IPS DF 4.7 (cell line): ENCODE results near the gene ARHGDIA.
"Not testable (repeated sequence)": the region's sequence is repeated elsewhere in the genome, so short reads cannot be mapped to it uniquely, and the experiment has no call there.

Source experiments
- DNase-seq: peaks from one replicate; pipeline ENCODE4 v3.0.0-alpha.2; 2013; ENCODE audit warnings: low spot score; ENCODE audit errors: extremely low read depth

The ARHGDIA gene

DNA sequence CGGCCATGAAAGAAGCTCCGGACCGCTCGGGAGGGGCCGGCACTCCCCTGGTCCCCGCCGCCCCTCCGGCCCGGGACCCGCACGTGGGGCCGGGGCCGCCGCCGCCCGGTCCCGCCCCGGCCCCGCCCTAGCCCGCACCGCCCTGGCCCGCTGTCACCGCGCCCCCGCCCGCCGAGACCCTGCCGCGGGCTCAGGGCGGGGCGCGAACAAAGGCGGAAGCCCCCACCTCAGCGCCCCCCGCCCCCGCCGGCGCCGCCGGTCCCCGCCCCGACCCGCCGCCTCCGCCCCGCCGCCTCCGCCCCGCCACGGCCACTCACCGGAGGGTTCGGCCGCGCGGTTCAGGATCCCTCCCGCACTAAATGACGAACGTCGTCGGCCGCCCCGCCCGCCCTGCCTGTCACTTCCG, at the start of gene ARHGDIA:
Gene ARHGDIA, minus strand, starts transcription at position 357 of the 406 bp plus-strand sequence. CDS start 1,407 bp downstream, outside the sequence.
- no peak for DNase-seq

DNA sequence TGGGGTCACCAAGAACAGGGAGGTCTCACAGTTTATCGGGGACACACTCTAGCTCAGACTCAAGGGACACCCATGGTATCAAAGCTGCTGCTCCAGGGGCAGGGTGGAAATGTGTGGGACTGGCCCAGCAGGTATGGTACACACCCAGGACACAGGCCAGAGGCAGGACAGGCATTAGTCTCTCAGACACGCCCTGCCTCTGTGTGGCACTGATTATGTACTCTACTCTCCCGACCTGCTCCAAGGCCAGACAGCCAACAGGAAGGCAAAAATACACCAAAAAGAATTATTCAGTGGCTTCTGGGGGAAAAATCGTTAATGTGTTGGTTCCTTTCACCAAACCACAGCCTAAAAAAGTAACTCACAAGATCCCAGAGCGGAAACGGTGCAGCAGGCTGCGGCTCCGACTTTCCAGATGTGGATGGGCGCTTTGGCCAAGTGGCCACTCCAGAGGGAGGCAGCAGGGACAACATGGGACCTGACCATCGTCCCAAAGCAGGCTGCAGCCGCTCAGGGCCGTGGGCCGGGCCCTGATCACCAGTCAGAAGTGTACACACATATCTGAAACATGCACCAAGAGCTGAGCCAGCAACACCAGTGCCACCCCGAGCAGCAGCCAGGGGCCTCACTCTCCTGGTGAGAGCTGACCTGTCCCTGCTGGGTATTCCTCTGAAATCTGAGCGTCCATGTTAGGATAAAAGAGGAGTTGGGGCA, 47.9 kb upstream of the ARHGDIA start:
- no peak for DNase-seq

DNA sequence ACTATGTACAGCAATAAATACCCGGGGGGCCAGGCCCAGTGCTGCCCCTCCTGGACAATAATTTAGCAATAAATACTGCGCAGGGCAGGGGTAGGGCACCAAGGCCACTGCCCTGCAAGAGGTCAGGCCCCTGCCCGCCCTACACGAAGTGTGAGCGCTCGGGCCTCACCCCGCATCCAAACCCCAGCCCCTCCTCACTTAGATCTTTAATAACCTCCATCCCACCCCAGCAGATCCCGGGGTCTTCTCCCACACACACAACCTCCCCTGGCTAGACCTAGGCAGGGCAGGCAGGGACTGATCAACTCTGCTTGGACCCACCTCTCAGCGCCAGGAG, 47.2 kb upstream of the ARHGDIA start:
- DNase-seq: not testable (repeated sequence)

DNA sequence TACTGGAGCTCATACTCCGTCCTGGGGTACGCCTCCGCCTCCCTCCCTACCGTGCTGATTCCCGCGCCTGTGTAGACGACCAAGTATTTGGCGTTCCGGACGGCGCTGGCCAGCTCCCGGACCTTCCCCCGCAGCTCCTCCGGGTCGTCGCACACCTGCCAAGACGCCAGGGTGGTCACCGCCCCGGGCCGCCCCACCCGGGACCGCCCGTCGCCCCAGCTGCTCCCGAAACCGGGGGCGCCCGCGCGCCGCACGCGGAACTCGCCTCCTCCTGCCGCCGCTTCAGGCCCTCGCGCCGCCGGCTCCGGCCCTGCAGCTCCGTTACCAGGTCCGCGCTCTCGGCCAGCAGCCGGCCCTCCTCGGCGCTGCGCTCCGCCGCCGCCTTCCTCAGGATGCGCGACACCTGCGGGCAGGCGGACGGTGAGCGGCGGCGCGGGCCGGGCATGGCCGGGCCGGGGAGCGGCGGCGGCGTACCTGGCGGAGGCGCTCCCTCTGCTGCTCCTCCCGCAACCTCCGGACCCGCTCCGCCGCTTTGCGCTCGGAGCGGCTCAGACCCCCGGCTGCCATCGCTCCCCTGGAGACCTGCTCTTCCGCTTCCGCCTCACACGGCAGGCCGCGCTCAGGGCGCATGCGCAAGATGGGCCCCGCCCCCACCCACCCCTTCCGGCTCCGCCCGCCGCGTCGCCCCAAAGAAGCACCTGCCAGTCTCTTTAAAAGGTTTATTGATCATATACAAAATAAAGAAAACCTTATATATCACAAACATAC, 46.6 kb upstream of the ARHGDIA start, which contains the start of gene SIRT7:
Gene SIRT7, minus strand, starts transcription at position 612 of the 768 bp plus-strand sequence. Its CDS starts 45 bp downstream, at position 567.
- no peak for DNase-seq

DNA sequence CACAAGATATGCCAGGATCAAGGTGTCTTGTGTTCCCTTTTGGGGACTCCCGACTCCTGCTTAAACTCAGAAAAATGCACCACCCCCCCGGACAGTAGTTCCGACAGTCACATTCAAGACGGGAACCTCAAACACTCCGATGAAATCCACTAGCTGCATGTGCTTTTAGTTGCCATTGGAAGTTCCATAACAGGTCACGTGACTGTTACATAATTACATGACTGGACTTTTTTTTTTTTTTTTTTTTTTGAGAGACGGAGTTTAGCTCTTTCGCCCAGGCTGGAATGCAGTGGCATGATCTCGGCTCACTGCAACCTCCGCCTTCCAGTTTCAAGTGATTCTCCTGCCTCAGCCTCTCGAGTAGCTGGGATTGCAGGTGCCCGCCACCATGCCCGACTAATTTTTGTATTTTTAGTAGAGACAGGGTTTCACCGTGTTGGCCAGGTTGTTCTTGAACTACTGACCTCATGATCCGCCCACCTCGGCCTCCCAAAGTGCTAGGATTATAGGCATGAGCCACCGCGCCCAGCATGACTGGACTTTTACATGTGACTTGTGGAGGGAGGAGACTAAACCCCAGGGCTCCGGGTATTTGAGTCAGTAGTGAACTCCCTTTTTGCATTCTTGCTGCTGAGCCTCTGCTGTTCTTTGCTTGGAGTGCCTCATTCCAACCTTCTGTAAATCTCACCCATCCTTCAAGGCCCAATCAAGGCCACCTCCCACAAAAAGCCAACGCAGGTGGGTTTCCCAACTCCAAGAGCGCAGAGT, 45.3 kb upstream of the ARHGDIA start:
- DNase-seq: no peak

DNA sequence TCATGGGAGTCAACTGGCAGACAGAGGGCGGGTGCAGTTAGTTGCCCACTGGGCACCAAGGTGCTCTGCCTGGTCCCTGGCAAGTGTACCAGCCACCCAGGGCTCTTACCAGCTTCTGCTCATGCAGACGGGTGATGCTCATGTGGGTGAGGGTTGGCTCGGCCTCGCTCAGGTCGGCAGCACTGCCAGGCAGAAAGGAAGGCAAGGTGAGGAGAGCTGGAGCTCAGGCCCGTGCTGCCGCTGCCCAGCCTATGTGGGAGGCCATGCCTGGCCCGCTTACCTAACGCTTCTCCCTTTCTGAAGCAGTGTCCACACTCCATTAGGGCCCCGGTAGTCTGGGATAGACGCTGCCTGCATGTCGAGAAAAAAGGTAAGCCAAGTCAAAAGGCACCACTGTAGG, 44.2 kb upstream of the ARHGDIA start:
- no peak for DNase-seq

DNA sequence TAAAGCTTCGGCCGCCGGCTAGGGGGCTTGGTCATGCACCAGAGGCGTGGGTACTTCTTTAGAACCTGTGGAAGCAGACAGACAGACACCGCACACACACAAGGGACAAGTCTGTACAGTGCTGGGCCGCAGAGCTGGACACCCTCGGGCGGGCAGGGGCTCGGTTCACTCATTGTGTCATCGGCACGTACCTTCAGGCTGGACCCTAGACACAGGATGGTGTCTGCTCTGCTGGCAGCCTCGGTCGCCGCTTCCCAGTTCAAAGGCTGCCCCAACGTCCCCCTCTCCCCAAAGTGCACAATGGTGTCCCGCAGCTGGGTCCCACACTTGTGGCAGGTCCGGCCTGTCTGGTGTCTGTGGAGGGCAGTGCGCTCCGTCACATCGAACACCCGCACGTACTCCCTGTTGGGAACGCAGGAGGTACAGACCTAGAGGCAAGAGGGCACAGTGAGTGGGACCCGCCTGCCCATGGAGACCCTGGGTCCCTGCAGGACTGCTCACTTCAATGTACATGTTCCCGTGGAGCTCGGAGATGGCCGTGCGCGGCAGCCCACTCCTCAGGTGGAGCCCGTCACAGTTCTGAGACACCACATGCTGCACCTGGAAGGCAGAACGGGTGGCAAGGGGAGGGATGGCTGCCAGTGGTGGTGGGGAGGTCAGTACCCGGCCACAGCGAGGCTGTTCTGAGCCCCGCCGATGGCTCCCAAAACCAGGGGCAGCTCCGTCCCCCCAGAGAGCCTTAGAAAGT, 43.1 kb upstream of the ARHGDIA start:
- no peak for DNase-seq

DNA sequence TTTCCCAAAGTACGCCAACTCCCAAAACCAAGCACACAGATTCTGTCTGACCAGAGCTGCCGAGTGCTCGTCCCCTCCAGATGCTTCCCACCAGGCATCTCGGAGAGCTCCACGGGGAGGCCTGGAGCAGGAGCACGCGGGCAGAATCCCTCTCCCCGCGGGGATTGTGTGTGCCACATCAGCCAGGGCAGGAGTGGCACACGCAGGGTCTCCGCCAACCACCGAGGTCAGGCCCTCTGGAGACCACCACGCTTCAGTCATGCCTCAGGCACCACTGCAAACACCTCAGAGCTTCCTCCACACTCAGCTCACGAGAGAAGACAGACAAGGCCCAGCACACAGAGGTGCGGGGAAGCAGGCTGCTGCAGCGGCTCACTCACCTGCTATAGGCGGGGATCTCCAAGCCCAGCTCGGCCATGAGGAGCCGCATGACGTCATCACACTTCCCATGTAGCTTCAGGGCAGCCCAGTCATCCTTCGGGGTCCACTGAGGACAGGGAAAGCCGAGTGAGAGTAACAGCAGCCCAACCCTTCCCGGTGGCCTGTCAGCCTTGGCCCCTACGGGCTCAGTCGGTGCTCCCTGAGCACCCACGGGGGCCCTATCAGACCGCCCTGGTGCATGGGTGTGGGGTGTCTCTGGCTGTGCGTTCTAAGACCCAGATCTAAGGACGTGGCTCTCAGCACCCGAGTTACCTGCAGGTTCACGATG, 42.4 kb upstream of the ARHGDIA start:
- no peak for DNase-seq

DNA sequence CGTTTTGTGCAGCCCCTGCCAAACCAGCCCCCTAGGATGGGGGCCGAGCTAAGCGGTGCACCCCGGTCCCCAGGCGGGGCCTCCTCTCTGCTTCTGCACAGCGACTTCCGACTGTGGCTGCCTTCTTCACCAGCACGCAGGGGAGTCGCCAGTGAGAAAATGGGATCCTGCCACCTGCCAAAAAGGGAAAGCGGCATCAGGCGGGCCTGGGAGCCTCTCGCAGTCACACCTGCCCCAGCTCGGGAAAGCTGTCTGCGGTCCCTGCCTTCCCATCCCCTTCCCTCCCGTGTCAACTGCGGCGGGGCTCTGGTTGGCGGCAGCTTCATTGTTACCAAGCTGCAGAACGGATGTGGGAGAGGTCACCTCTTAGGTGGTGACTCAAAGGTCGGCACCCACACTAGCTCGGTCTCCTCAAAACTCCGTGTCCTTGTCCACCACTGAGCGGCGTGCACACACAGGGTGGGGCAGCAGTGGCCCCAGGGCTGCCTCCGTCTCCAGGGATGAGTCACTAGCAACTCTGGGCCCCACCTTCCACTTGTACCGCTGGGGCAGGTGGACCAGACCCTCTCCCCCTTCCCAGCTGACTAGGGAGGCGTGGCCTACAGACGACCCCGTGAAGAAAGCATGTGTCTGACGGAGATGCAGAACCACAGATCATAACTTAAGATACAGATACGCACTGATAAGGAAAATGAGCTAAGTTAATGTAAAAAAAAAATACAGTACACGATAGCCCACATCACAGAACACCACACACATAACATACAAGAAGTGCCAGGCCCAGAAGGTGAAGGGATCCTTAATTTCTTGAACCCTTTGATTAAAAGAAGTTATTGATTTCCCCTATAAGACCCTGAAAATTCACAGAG, 41.5 kb upstream of the ARHGDIA start:
- no peak for DNase-seq

DNA sequence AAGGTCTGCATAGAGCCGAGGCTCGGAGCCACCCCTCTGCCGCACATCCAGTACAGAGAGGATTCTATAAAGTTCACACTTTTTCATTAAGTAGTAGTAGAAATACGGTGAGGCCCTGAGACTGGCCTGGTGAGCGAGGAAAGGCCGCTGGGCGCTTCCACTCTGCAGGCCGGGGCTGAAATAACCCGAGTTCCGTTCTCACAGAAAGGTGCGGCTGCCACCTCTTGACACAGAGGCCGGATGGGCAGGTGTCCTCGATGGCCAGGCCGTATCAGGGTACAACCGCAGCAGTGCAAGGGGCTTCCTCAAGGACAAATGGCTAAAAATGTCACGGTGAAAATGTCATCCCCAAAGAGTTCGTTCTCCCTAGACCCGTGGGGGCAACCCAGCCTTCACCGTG, 40.8 kb upstream of the ARHGDIA start:
- DNase-seq: no peak

DNA sequence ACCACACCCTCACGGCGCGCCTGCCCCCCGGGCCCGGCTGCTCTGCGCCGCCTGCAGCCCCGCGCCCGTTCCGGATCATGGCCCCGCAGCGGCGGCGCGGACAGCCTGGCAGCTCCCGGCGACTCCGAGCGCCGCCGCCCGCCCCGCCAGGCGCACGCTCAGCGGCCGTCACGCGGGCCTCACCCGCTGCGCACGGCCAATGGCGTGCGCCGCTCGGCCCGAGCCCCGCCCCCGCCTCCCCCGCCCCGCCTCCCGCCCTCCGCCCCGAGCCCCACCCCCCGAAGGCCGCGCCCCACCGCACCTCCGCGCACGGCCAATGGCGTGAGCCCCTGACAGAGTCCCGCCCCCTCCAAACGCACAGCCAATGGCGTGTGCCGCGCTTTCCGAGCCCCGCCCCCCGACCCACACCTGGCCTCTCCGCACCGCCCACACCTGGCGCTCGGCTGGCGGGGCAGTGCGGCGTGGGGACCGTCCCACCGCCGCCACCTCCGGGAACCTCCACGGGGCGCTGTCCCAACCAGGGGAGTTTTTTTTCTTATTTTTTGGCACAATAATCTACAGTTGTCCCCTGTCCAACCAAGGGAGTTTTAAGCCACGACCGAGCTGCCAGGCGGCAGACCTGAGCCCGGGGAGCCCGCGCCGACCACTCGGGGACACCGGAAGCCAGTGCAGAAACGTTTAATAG, 40.3 kb upstream of the ARHGDIA start, which contains the start of gene PCYT2:
Gene PCYT2, minus strand, starts transcription at position 123 of the 685 bp plus-strand sequence. Its CDS starts 44 bp downstream, at position 79.
- DNase-seq: no peak

DNA sequence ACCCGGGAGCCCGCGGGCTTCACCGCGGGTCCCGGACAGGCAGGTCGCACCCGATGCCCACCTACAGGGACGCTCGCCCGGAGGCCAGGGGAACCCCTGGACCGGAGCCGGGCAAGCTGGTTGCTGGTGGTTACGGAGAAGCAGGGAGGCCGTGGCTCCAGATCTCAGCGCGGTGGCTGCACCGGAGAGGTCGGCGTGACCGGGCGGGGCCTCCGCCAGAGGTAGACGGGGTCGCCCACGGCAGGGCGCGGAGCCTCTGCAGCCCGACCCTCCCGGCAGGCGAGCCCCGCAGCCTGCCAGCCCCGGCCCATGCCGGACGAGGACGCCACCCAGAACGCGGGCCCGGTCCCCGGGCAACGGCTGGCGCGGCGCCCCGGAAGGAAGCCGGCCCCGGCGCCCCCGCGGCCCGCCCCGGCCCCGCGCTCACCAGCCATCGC, 39.7 kb upstream of the ARHGDIA start:
- DNase-seq: no peak

DNA sequence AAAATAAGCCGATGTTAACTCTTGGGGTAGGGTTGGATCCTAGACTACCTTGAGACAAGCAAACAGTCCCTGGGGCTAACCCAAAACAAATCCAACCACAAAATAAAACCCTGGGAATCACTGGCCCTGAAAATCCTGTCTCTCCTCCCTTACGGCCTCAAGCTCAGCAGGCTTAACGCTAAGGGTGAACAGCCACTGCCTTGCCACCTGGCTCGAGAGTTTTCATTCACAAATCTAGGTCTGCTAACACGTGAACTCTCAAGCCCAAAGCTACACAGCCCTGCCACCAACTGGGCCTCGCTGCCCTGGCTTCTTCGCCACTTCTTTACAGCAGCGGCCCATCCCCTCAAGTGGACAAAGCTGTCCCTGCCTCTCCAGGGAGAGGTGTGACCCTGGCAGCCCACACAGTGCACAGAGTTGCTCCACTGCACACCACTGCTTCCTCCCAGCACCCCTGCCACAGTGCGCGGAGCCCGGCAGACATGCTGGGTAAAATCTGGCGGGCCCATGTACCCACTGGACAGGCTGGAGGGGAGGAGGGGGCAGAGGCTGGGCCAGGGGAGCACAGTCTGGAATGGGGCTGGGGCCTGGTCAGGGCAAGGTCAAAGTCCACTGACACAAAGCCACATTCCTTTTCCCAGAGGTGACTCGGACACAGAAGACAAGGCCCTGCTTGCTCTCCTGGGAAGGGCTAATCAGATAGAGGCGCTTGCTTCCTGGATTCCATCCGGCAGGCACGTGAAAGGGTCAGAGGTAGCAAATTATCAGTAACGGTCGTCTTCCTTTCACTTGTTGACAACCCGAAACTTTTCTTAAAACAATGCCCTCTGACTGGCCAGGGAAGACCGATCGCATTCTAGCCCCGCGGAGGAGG, 39.1 kb upstream of the ARHGDIA start:
- no peak for DNase-seq

DNA sequence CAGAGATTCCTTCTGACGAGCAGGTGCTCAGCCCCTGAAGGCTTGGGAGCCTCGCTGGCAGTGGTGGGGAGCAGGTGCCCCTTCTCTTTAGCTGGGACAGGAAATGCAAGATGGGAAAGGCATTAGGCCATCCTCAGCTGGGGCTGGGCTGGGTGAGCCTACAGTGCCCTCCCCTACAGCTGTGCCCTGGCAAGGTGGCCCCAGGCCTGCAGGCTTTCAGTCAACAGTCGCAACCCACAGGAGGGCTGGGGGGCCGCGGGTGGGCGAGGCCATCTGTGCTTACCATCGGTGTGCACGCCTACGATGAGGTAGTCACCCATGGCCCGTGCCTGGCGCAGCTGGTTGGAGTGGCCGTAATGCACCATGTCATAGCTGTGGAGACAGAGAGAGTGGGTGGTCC, 38.1 kb upstream of the ARHGDIA start:
- DNase-seq: no peak

DNA sequence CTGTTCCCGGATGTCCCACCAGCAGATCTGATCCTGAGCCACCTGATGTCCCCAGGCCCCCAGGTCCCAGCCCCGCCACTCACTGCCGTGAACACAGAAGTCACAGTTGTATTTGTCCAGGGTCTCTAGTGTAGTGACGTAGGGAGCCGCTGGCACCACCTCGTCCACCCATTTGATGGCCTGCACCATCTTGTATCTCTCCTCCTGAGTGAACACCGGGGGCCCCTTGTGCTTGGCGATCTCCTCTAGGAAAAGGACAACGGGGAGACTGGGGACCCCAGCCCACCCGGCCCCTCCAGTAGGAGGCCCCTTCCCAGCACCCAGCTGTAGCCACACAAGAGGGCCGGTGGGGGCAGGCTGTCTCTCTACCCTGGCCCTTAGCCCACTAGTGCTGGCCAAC, 37.7 kb upstream of the ARHGDIA start:
- no peak for DNase-seq

DNA sequence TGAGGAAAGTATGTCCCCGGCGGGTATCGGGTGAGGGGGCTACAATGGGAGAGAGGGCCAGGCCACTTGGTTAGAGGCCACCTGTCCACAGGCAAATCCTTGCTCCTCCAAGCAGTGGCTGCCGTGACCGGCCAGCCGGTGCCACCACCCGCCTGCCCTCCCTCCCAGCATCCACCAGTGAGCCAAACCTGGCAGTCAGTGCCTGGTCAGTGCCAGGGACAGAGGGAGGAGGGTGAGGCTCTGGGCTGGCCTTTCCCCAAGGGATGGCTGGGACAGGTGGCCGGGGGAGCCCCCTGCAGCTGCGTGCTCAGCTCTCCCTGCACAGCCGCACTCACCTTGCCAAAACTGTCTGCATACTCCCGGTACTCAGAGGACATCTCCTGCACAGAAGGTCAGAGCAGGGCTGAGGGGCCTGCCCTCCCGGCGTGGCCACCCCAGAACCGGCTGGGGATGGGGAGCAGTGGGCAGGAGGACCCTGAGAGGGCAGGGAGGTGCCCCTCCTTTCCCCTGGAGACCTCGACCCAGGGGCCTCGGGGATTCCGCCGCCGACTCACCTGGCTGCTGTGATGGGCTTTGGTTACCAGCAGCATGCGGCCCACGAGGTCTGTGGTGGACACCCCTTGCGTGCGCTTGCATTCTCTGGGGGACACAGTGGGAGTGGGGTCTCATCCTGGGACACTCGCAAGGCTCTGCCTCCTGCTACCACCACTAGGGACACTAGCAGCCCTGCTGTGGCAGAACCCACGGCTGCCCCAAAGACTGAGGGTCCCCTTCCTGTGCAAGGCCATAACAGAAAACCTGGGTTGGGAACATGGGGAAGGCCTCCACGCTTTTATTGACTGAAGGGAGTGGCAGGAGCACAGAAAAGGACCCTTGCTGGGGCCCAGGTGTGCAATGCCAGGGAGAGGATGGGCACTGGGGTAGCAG, 36.3 kb upstream of the ARHGDIA start:
- no peak for DNase-seq
